B cell (primary cell): ENCODE results near the gene TSPAN16. TPM values are rescaled to one million over a fixed set of nuclear protein-coding genes. Genes with fewer than 3 reads are reported as not detected.

Experiments used
- ATAC-seq: fragments of 200-7000 bp; cut with Tn5 transposase; one replicate; pipeline ENCODE4 v1.10.0; 2021; ENCODE audit warnings: low read depth, mild to moderate bottlenecking, moderate number of reproducible peaks, moderate library complexity
- CTCF ChIA-PET: fragments of 350-600 bp; sonication (Branson Sonifier 250); formaldehyde crosslinking; loops from one replicate; lab custom pipeline; 2021; ENCODE audit warnings: antibody characterized with exemption, inconsistent platforms; lab: Charles Lee
- POLR2A ChIA-PET: fragments of 350-600 bp; sonication (Branson Sonifier 250); formaldehyde crosslinking; loops from one replicate; lab custom pipeline; 2021; ENCODE audit warnings: antibody characterized with exemption; lab: Charles Lee
- DNase-seq: peaks from one replicate; pipeline ENCODE4 v3.0.0; 2013
- H2AFZ ChIP-seq: 2 replicates; pipeline ENCODE4 v1.6.1; 2012; ENCODE audit warnings: mild to moderate bottlenecking, low read depth, low read length; ENCODE audit not compliant: insufficient read depth, poor library complexity, severe bottlenecking
- H3K27ac ChIP-seq, 2 donors: 1 replicate in 1 of 2; 2 replicates in 1 of 2; pipeline ENCODE4 v1.5.1; 2012 to 2013; ENCODE audit warnings: low read length in 2 of 2, mild to moderate bottlenecking in 2 of 2, moderate library complexity in 1 of 2
- H3K27me3 ChIP-seq, 4 experiments: fragments of 200-600 bp in 1 of 4; sonication (generic) in 1 of 4; replicated peaks in 1 of 4; 1 replicate in 2 of 4; 2 replicates in 2 of 4; pipeline versions ENCODE4 v1.6.1 to v1.7.0; 2013 to 2016; ENCODE audit warnings: low read length in 3 of 4, mild to moderate bottlenecking in 2 of 4, mixed read lengths in 1 of 4, moderate library complexity in 1 of 4; ENCODE audit not compliant: insufficient read depth in 4 of 4, control insufficient read depth in 3 of 4; ENCODE audit errors: control extremely low read depth in 1 of 4
- H3K36me3 ChIP-seq, 2 experiments: replicated peaks in 1 of 2; 1 replicate in 1 of 2; 2 replicates in 1 of 2; pipeline versions ENCODE4 v1.6.1 to v1.7.1; 2013; ENCODE audit warnings: low read length in 1 of 2; ENCODE audit not compliant: insufficient read depth in 2 of 2, control insufficient read depth in 1 of 2; ENCODE audit errors: control extremely low read depth in 1 of 2, extremely low read depth in 1 of 2
- H3K4me1 ChIP-seq, 2 donors: fragments of 200-600 bp in 1 of 2; sonication (generic) in 1 of 2; 1 replicate in 1 of 2; 2 replicates in 1 of 2; pipeline versions ENCODE4 v1.5.1 to v1.6.1; 2013 to 2017; ENCODE audit warnings: low read length in 2 of 2; ENCODE audit not compliant: control insufficient read depth in 2 of 2, insufficient read depth in 2 of 2
- H3K4me2 ChIP-seq: replicated peaks from 2 replicates; pipeline ENCODE3; 2012; ENCODE audit warnings: mild to moderate bottlenecking, low read depth, low read length; ENCODE audit not compliant: poor library complexity, severe bottlenecking
- H3K4me3 ChIP-seq, 5 experiments: fragments of 200-600 bp in 1 of 5; sonication (generic) in 1 of 5; 1 replicate in 3 of 5; 2 replicates in 2 of 5; pipeline versions ENCODE4 v1.5.1 to v1.7.0; 2011 to 2016; ENCODE audit warnings: low read length in 4 of 5, mild to moderate bottlenecking in 4 of 5, low read depth in 2 of 5, control low read depth in 1 of 5, moderate library complexity in 1 of 5; ENCODE audit not compliant: insufficient read depth in 1 of 5; ENCODE audit errors: control extremely low read depth in 1 of 5, extremely low read depth in 1 of 5
- H3K79me2 ChIP-seq: fragments of 200-600 bp; sonication (generic); one replicate; pipeline ENCODE4 v1.6.0; 2016; ENCODE audit warnings: low read length; ENCODE audit not compliant: control insufficient read depth, insufficient read depth
- H3K9ac ChIP-seq: fragments of 200-600 bp; sonication (generic); 2 replicates; pipeline ENCODE4 v1.6.1; 2017; ENCODE audit warnings: mild to moderate bottlenecking, low read length, moderate library complexity
- H3K9me3 ChIP-seq, 3 donors: one replicate each; pipeline versions ENCODE4 v1.6.1 to v1.7.1; 2013; ENCODE audit warnings: low read length in 2 of 3; ENCODE audit not compliant: control insufficient read depth in 2 of 3, insufficient read depth in 1 of 3; ENCODE audit errors: control extremely low read depth in 1 of 3
- H4K20me1 ChIP-seq: 2 replicates; pipeline ENCODE4 v1.6.0; 2012; ENCODE audit warnings: mild to moderate bottlenecking, low read length; ENCODE audit not compliant: insufficient read depth, control insufficient read depth, poor library complexity, severe bottlenecking
- H3K27ac Mint-ChIP-seq: one replicate; pipeline ENCODE4 v1.8.0; 2021; ENCODE audit warnings: mixed read lengths
- H3K27me3 Mint-ChIP-seq: one replicate; pipeline ENCODE4 v1.8.0; 2021; ENCODE audit warnings: mixed read lengths
- H3K4me1 Mint-ChIP-seq: one replicate; pipeline ENCODE4 v1.8.0; 2021; ENCODE audit warnings: mixed read lengths
- H3K4me3 Mint-ChIP-seq: one replicate; pipeline ENCODE4 v1.8.0; 2021; ENCODE audit warnings: mixed read lengths
- H3K9me3 Mint-ChIP-seq: one replicate; pipeline ENCODE4 v1.8.0; 2022; ENCODE audit warnings: mixed read lengths; ENCODE audit not compliant: insufficient read depth
- CTCF ChIP-seq: fragments of 200-600 bp; IDR thresholded peaks from one replicate; pipeline ENCODE4 v1.8.0; 2022; ENCODE audit warnings: antibody characterized with exemption, mild to moderate bottlenecking
- EZH2 ChIP-seq: IDR thresholded peaks from 2 replicates; pipeline ENCODE4 v1.6.1; 2012; ENCODE audit warnings: borderline replicate concordance, low read depth, mild to moderate bottlenecking, moderate library complexity, low read length; ENCODE audit not compliant: insufficient read depth, poor library complexity, severe bottlenecking
- WGBS: methylation state at CpG from one replicate; pipeline ENCODE4 v1.1.5; 2013; ENCODE audit warnings: missing lambda C conversion rate; ENCODE audit not compliant: insufficient coverage; 5-methylcytosine and 5-hydroxymethylcytosine counted together
- intact Hi-C: fragments of 100-400 bp; cut with micrococcal nuclease; formaldehyde crosslinking; loops from one replicate; pipeline ENCODE4 v1.10.0; 2022
- polyA plus RNA-seq: library from polyadenylated mRNA; depleted of rRNA; stranded (reverse); fragments of >200 nt; gene quantifications from 2 replicates; pipeline ENCODE4 v1.2.3, GENCODE V29; 2012
- total RNA-seq, 2 donors: library from RNA; stranded (reverse); fragments of 120-200 nt in 1 of 2; gene quantifications; 1 replicate in 1 of 2; 2 replicates in 1 of 2; pipeline versions ENCODE4 v1.2.3 to v1.2.4, GENCODE V29; 2013 to 2022

The TSPAN16 gene
- total and polyA plus RNA-seq, 2 donors (not counting 1 experiment from before 2014, with no cell fraction given) = not detected

GRCh38 chr19:11346104-11346940, 50.4 kb downstream of the TSPAN16 start, which contains the start of the genes CCDC159 and TMEM205:
Gene CCDC159, plus strand, starts transcription at chr19:11346519. Its CDS starts 88 bp downstream, at chr19:11346607.
Gene TMEM205, minus strand, starts transcription at chr19:11346268. Its CDS starts 649 bp downstream, at chr19:11345619.
- H3K27me3 ChIP-seq = no peaks in the 10 kb centered on the region
- Mint-ChIP-seq H3K4me3 (peak within 1 kb of the TSS; percentile 99), H3K4me1 (peaks cover 28% of the 10 kb centered on the region), H3K9me3 (peaks cover 4% of the 10 kb centered on the region), H3K27ac (peak within 1 kb of the TSS; percentile 96), H3K27me3 (no peaks in the 10 kb centered on the region)
- WGBS = under 1% methylated on average over 48 of the region's 50 CpGs
- H4K20me1 ChIP-seq = no peaks in the 10 kb centered on the region
- H3K27ac ChIP-seq = peak within 1 kb of the TSS; percentile 71 to 86
- intact Hi-C loops = loop anchor here (1.0 kb wide), 4 partner anchors 28 to 159 kb away; partner anchors contain the start of genes ODAD3, PRKCSH, SWSAP1 and ZNF653
- H3K4me1 ChIP-seq = peaks cover 11 to 20% of the 10 kb centered on the region in 2 donors
- ChIA-PET POLR2A (interaction anchor here (0.5 to 3.0 kb wide), 4 partner anchors 28 to 1110 kb away, joined by 3 to 23 read pairs (median 4); partner anchors contain the start of gene SWSAP1), CTCF (interaction anchor here (0.9 to 1.6 kb wide), 3 partner anchors 35 to 702 kb away, joined by 5 to 10 read pairs (median 6); no protein-coding TSS in a partner anchor)
- peak within 1 kb of the TSS; percentile 96 for H3K9ac ChIP-seq
- peak; percentile 99 for DNase-seq
- peaks cover 0 to 13% (median 3%) of the 10 kb centered on the region in 3 donors for H3K9me3 ChIP-seq
- ATAC-seq = peak; percentile 97
- peaks cover 2% of the 10 kb centered on the region in 2 experiments for H3K36me3 ChIP-seq
- peaks cover 4% of the 10 kb centered on the region for H3K79me2 ChIP-seq
- peak within 1 kb of the TSS; percentile 82 for H3K4me2 ChIP-seq
- TF ChIP-seq EZH2 = no peak
- no peak for TF ChIP-seq CTCF
- peak within 1 kb of the TSS; percentile 86 for H2AFZ ChIP-seq
- H3K4me3 ChIP-seq = peak within 1 kb of the TSS; percentile 67 to 97 (median 94)
